VCaP (cell line): ENCODE results near the gene RAPGEF5.

ENCODE experiments used
- H3K27ac ChIP-seq: fragments of 450-650 bp; 2 replicates; pipeline ENCODE4 v1.5.1; 2017
- CTCF ChIP-seq: fragments of 450-650 bp; conservative IDR thresholded peaks from 2 replicates; pipeline ENCODE4 v1.5.1; 2017; ENCODE audit warnings: mild to moderate bottlenecking, moderate library complexity

Gene RAPGEF5

GRCh38 chr7:22333680-22334141 is 23.2 kb downstream of the RAPGEF5 start:
- no peak for TF ChIP-seq CTCF
- H3K27ac ChIP-seq = peak overlapping the region; percentile 9; the same call in 1 of the 2 replicates

GRCh38 chr7:22332461-22332870 is 24.5 kb downstream of the RAPGEF5 start:
- no peak overlapping the region for H3K27ac ChIP-seq
- TF ChIP-seq CTCF = no peak

GRCh38 chr7:22331704-22332103 is 25.2 kb downstream of the RAPGEF5 start:
- no peak for TF ChIP-seq CTCF
- no peak overlapping the region for H3K27ac ChIP-seq

- H3K27ac ChIP-seq = no peak overlapping the region
- TF ChIP-seq CTCF = no peak
Observed at GRCh38 chr7:22330903-22331302, 26.1 kb downstream of the RAPGEF5 start.

GRCh38 chr7:22329816-22330524 is 27.0 kb downstream of the RAPGEF5 start:
- no peak for TF ChIP-seq CTCF
- H3K27ac ChIP-seq = no peak overlapping the region

- TF ChIP-seq CTCF = no peak
- no peak overlapping the region for H3K27ac ChIP-seq
Observed at GRCh38 chr7:22326181-22326580, 30.8 kb downstream of the RAPGEF5 start.

GRCh38 chr7:22325671-22326070 is 31.3 kb downstream of the RAPGEF5 start:
- H3K27ac ChIP-seq = no peak overlapping the region
- no peak for TF ChIP-seq CTCF
